Activated CD8-positive, alpha-beta T cell treated with anti-CD3 and anti-CD28 coated beads for 36 hours (primary cell): Measurements from ENCODE around the gene PTRH2. TPM values are rescaled to one million over a fixed set of nuclear protein-coding genes. Genes with fewer than 3 reads are reported as not detected.

Experiments
- ATAC-seq: fragments of 200-7000 bp; cut with Tn5 transposase; one replicate; pipeline ENCODE4 v1.10.0; 2021; ENCODE audit warnings: mild to moderate bottlenecking, moderate library complexity
- CTCF ChIA-PET: fragments of 350-600 bp; sonication (Branson Sonifier 250); formaldehyde crosslinking; loops from one replicate; lab custom pipeline; 2021; ENCODE audit warnings: antibody characterized with exemption; lab: Charles Lee
- POLR2A ChIA-PET: fragments of 350-600 bp; sonication (Branson Sonifier 250); formaldehyde crosslinking; loops from one replicate; lab custom pipeline; 2021; ENCODE audit warnings: antibody characterized with exemption; lab: Charles Lee
- DNase-seq: peaks from one replicate; pipeline ENCODE4 v3.0.0-alpha.2; 2020
- H3K27ac Mint-ChIP-seq: one replicate; pipeline ENCODE4 v1.8.0; 2021; ENCODE audit warnings: mild to moderate bottlenecking, mixed read lengths
- H3K27me3 Mint-ChIP-seq: one replicate; pipeline ENCODE4 v1.8.0; 2021; ENCODE audit warnings: mixed read lengths
- H3K36me3 Mint-ChIP-seq: one replicate; pipeline ENCODE4 v1.8.0; 2021; ENCODE audit warnings: low read depth, mixed read lengths
- H3K4me1 Mint-ChIP-seq: one replicate; pipeline ENCODE4 v1.8.0; 2021; ENCODE audit warnings: low read depth, mixed read lengths
- H3K4me3 Mint-ChIP-seq: one replicate; pipeline ENCODE4 v1.8.0; 2021; ENCODE audit warnings: mild to moderate bottlenecking, moderate library complexity, mixed read lengths
- H3K9me3 Mint-ChIP-seq: one replicate; pipeline ENCODE4 v1.8.0; 2021; ENCODE audit warnings: mixed read lengths
- intact Hi-C: fragments of 100-400 bp; cut with micrococcal nuclease; formaldehyde crosslinking; loops from one replicate; pipeline ENCODE4 v1.10.0; 2022
- total RNA-seq, 2 experiments: library from RNA; stranded (reverse); gene quantifications; one replicate each; pipeline ENCODE4 v1.2.3, GENCODE V29; 2021
- TF ChIP-seq, protein P1 (sequence below): fragments of 200-600 bp; IDR thresholded peaks from one replicate; pipeline ENCODE4 v1.8.0; 2022; ENCODE audit warnings: antibody characterized with exemption, mild to moderate bottlenecking

The PTRH2 gene
- total RNA-seq, 2 experiments from 2014 or later: 34.2 to 37.4 TPM

DNA sequence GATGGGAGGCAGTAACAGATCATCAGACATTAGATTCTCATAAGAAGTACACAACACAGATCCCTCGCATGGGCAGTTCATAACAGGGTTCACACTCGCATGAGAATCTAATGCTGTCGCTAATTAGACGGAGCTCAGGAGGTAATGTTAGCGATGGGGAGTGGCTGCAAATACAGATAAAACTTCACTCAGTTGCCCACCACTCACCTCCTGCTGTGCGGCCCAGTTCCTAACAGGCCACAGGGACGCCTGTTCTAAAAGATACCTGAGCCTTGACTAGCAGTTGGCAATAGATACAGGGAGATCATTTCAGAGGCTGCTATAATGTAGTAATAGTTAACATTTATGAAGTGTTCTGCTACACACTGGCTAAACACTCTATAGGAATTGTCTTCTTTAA lies 4.9 kb downstream of the PTRH2 start:
- H3K4me1 Mint-ChIP-seq: peaks cover 67% of the 10 kb centered on the region
- TF ChIP-seq, protein P1, sequence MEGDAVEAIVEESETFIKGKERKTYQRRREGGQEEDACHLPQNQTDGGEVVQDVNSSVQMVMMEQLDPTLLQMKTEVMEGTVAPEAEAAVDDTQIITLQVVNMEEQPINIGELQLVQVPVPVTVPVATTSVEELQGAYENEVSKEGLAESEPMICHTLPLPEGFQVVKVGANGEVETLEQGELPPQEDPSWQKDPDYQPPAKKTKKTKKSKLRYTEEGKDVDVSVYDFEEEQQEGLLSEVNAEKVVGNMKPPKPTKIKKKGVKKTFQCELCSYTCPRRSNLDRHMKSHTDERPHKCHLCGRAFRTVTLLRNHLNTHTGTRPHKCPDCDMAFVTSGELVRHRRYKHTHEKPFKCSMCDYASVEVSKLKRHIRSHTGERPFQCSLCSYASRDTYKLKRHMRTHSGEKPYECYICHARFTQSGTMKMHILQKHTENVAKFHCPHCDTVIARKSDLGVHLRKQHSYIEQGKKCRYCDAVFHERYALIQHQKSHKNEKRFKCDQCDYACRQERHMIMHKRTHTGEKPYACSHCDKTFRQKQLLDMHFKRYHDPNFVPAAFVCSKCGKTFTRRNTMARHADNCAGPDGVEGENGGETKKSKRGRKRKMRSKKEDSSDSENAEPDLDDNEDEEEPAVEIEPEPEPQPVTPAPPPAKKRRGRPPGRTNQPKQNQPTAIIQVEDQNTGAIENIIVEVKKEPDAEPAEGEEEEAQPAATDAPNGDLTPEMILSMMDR: no peak
- no peaks in the 10 kb centered on the region for H3K27me3 Mint-ChIP-seq
- H3K9me3 Mint-ChIP-seq: no peaks in the 10 kb centered on the region
- peaks cover 80% of the 10 kb centered on the region for H3K36me3 Mint-ChIP-seq
- ChIA-PET POLR2A (no interaction called here), CTCF (interaction anchor here (1.4 kb wide), 1 partner anchor 10 kb away, joined by 4 read pairs; no protein-coding TSS in a partner anchor)
- no peak overlapping the region for H3K4me3 Mint-ChIP-seq
- no peak overlapping the region for H3K27ac Mint-ChIP-seq
- intact Hi-C loops: loop anchor here (5.0 kb wide), 1 partner anchor 35 kb away; no protein-coding TSS in a partner anchor
- ATAC-seq: no peak
- no peak for DNase-seq

DNA sequence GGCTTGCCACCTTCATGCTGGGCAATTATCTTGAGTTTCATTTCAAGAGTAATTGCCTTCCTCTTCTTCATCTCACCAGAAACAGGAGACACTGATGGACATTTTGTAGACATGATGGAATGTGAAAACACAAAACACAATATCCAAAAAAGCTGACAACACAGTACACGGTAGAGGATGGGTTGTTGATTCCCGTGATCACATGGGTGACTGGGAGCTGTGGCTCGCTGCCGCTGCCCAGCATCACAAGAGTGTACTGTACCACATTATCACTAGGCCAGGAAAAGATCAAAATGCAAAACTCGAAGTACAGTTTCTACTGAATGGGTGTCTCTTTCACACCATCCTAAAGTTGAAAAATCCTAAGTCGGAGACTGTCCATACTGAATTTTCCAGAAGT lies 7.4 kb downstream of the PTRH2 start:
- intact Hi-C loops: loop anchor here (5.0 kb wide), 1 partner anchor 32 kb away; no protein-coding TSS in a partner anchor

DNA sequence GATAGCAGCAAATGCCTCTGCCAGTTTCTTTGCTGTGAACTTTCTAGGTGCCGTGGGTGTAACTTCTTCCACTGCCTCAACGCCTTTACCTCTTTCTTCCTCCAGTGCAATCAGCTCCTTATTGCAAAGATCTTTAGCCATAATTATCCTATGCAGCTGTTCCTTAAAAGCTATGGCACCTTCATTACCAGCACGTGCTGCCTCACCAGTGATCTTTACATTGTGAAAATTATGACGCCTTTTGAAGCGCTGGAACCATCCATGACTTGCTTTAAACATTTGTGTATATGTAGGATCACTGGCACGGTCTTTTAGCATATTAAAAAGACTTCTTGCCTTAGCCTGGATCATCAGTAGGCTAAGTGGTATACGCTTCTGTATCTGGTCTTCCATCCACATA lies 8.0 kb downstream of the PTRH2 start:
- no peak for DNase-seq
- H3K9me3 Mint-ChIP-seq: no peaks in the 10 kb centered on the region
- POLR2A ChIA-PET: interaction anchor here (1.0 kb wide), 2 partner anchors 18 to 25 kb away, joined by 5 to 6 read pairs; no protein-coding TSS in a partner anchor
- TF ChIP-seq, protein P1: no peak
- H3K36me3 Mint-ChIP-seq: peaks cover 70% of the 10 kb centered on the region
- intact Hi-C loops: no loop called here
- peak overlapping the region; percentile 11 for H3K27ac Mint-ChIP-seq
- ATAC-seq: no peak
- no peak overlapping the region for H3K4me3 Mint-ChIP-seq
- H3K27me3 Mint-ChIP-seq: no peaks in the 10 kb centered on the region
- CTCF ChIA-PET: interaction anchor here (1.1 kb wide), 1 partner anchor 16 kb away, joined by 3 read pairs; no protein-coding TSS in a partner anchor
- peaks cover 61% of the 10 kb centered on the region for H3K4me1 Mint-ChIP-seq

More for the DNA sequence above, 7.4 kb downstream of the PTRH2 start:
- no peaks in the 10 kb centered on the region for H3K9me3 Mint-ChIP-seq
- H3K27me3 Mint-ChIP-seq: no peaks in the 10 kb centered on the region
- H3K4me1 Mint-ChIP-seq: peaks cover 65% of the 10 kb centered on the region
- ATAC-seq: no peak
- CTCF ChIA-PET: no interaction called here
- H3K36me3 Mint-ChIP-seq: peaks cover 71% of the 10 kb centered on the region
- TF ChIP-seq, protein P1: no peak
- POLR2A ChIA-PET: no interaction called here
- no peak for DNase-seq
- peak overlapping the region; percentile 36 for H3K27ac Mint-ChIP-seq
- no peak overlapping the region for H3K4me3 Mint-ChIP-seq

DNA sequence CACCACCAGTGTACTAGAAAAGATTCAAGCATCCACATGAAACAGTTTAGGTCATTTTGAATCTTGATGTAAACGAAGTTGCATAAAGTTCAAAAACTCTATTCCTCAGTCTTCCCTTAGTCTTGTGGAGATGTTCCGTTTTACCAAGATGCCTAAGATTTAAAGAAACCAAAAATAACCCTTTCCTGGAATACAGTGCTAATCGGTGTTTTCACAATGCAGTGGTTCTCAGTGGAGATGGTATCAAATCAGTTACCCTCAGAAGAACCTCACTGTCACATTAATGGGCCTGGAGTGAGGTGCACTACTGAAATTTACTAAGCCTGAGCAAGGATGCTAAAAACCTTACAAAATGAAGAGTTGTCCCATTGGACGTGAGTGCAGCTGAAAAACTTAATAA lies 9.1 kb downstream of the PTRH2 start:
- H3K4me1 Mint-ChIP-seq: peaks cover 58% of the 10 kb centered on the region
- peaks cover 71% of the 10 kb centered on the region for H3K36me3 Mint-ChIP-seq
- ChIA-PET CTCF (interaction anchor here (1.1 kb wide), 1 partner anchor 15 kb away, joined by 3 read pairs; no protein-coding TSS in a partner anchor), POLR2A (interaction anchor here (0.7 kb wide), 1 partner anchor 9 kb away, joined by 4 read pairs; the partner anchor contains the start of genes PTRH2 and VMP1)
- H3K4me3 Mint-ChIP-seq: no peak overlapping the region
- no peaks in the 10 kb centered on the region for H3K9me3 Mint-ChIP-seq
- DNase-seq: no peak
- TF ChIP-seq, protein P1: no peak
- ATAC-seq: no peak
- H3K27ac Mint-ChIP-seq: peak overlapping the region; percentile 77
- intact Hi-C loops: no loop called here
- no peaks in the 10 kb centered on the region for H3K27me3 Mint-ChIP-seq

DNA sequence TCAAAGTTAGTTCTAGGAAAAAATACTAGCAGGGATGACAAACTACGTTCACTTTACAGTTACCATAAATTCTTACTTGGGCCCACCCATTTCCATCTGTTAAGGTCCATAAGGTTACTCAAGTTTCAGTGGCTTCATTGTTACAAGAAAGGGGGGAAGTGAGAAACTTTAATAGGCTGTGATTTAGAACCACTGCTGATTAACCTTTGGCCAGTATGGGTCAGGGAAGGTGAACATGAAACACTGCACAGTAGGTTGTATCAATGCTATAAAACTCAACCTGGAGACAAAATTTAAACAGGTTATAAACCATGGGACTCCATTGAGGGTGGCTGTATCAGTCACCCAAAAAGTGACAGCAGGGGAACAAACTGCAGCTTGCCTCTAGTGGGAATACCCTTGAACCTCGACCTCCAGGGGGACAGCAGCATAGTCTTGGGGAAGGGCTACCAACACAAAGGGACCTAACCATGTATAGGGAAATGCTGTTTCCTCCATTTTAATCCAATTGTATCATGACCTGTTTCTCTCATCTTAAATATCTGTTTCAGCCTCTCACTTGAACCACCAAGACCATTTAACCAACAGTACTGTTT lies 10.4 kb downstream of the PTRH2 start:
- peaks cover 50% of the 10 kb centered on the region for H3K4me1 Mint-ChIP-seq

More for the DNA sequence above, 10.4 kb downstream of the PTRH2 start:
- intact Hi-C loops: no loop called here
- CTCF ChIA-PET: no interaction called here
- Mint-ChIP-seq H3K36me3 (peaks cover 65% of the 10 kb centered on the region), H3K27ac (peak overlapping the region; percentile 74), H3K27me3 (no peaks in the 10 kb centered on the region), H3K9me3 (no peaks in the 10 kb centered on the region), H3K4me3 (no peak overlapping the region)
- TF ChIP-seq, protein P1: no peak
- POLR2A ChIA-PET: interaction anchor here (1.8 kb wide), 1 partner anchor 10 kb away, joined by 7 read pairs; the partner anchor contains the start of genes PTRH2 and VMP1
- no peak for DNase-seq
- ATAC-seq: peak; percentile 20
